HG02884 (cell line): ENCODE results near the gene RAD23A.
"Not testable (repeated sequence)": the region's sequence is repeated elsewhere in the genome, so short reads cannot be mapped to it uniquely, and the experiment has no call there.

ENCODE experiments used
- ATAC-seq: cut with Tn5 transposase; IDR thresholded peaks from one replicate; pipeline ENCODE4 v1.9.1; 2021; ENCODE audit warnings: mild to moderate bottlenecking, moderate library complexity; ENCODE audit not compliant: unreplicated experiment

The RAD23A gene

DNA sequence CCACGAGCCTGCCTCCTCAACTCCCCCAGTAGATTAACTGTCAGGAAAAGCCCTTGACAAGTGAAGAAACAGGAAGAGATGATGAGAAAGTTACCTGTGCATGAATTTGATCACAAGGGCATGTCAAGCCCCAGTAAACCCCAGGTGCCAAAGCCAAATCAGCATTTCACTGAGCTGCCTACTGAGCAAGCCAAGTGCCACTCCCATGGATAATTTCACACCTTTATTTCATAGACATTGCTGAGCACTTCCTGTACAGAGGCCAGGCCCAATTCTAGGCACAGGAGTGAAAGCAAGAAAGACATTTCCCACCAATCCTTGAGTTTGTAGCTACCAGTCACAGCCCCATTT, 8.9 kb downstream of the RAD23A start:
- ATAC-seq: no peak

- not testable (repeated sequence) for ATAC-seq
Measured at GRCh38 chr19:12955575-12955974, 9.9 kb downstream of the RAD23A start.

- no peak for ATAC-seq
Measured at GRCh38 chr19:12955996-12956395, 10.3 kb downstream of the RAD23A start.

GRCh38 chr19:12956446-12957388, 11.1 kb downstream of the RAD23A start, which contains the start of gene GADD45GIP1:
TSS of gene GADD45GIP1 (minus strand) at chr19:12957223. CDS start at chr19:12957212, 11 bp downstream.
- ATAC-seq: peak; percentile 63

DNA sequence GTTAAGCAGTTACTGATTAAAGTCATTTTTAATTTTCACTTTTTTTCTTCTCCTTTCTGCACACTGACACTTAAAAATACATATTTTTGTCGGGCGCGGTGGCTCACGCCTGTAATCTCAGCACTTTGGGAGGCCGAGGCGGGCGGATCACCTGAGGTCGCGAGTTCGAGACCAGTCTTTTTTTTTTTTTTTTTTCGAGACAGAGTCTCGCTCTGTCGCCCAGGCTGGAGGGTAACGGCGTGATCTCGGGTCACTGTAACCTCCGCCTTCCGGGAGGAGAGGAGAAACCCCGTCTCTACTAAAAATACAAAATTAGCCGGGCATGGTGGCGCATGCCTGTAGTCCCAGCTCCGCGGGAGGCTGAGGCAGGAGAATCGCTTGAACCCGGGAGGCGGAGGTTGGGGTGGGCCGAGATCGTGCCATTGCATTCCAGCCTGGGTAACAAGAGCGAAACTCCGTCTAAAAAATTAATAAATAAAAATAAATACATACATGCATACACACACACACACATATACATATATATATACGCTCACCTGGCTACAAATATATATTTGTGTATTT, 11.8 kb downstream of the RAD23A start:
- ATAC-seq: not testable (repeated sequence)

- no peak for ATAC-seq
Measured at GRCh38 chr19:12959481-12959880, 13.8 kb downstream of the RAD23A start.

DNA sequence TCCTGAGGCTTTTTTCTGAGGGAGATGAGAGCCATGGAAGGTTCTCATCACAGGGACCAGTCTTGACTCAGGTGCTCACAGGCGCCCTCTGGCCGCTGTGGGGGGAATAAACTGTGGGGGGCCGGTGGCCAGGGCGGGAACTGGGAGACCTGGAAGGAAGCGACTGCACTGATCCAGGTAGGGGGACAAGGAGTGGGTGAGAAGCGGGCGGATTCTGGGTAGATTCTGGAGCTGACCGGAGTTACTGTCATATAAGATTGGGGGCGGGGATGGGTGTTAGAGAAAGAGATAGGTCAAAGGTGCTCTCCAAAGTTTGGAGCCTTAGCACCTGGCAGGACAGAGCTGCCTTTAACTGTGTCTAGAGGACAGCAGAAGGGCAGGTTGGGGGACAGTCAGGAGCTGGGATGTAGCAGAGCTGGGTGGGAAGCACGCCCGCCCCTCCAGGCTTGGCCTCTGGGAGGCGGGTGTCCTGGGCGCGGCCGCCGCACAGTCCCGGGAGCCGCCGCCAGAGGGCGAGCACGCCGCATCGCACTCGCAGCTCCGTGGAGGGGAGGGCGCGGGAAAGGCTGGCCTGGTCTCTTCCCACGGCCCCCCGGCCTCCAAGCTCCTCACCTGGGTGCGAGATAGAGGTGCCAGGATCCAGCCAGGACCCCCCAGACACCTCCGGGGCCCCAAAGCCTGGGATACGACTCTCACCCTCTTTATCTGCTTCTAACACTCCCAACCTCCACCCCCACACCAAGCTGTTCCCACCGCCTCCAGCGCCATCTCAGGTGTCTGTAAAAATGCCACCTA, 19.6 kb downstream of the RAD23A start:
- no peak for ATAC-seq

DNA sequence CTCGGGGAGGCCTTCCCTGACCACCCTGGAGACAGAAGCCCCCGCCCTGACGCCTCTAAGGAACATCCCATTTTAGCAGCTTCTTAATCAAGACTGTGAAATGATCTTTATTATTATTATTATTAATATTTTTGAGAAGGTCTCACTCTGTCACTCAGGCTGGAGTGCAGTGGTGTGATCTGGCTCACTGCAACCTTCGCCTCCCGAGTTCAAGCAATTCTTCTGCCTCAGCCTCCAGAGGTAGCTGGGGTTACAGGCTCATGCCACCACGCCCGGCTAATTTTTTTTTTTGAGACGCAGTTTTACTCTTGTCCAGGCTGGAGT, 20.1 kb downstream of the RAD23A start:
- no peak for ATAC-seq

DNA sequence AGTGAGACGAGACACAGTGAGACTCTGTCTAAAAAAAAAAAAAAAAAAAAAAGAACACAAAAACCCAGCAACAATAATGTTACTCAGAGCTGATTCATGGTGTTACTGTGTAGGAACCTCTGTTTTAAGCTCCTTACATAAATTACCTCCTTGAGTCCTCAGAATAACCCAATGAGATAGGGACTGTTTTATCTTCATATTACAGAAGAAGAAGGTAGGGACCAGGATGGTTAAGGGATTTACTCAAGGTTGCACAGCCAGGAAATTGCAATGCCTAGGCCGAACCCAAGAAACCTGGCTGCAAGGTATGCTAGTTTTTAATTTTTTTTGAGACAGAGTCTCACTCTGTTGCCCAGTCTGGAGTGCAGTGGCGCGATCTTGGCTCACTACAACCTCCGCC, 22.2 kb downstream of the RAD23A start:
- ATAC-seq: no peak

GRCh38 chr19:12969292-12969988, 23.8 kb downstream of the RAD23A start, which contains the start of gene DAND5:
TSS of gene DAND5 (plus strand) at chr19:12969576. CDS start at chr19:12969661, 85 bp downstream.
- no peak for ATAC-seq

GRCh38 chr19:12970070-12970820, 24.6 kb downstream of the RAD23A start:
- ATAC-seq: no peak

GRCh38 chr19:12973236-12973635, 27.6 kb downstream of the RAD23A start:
- ATAC-seq: no peak

DNA sequence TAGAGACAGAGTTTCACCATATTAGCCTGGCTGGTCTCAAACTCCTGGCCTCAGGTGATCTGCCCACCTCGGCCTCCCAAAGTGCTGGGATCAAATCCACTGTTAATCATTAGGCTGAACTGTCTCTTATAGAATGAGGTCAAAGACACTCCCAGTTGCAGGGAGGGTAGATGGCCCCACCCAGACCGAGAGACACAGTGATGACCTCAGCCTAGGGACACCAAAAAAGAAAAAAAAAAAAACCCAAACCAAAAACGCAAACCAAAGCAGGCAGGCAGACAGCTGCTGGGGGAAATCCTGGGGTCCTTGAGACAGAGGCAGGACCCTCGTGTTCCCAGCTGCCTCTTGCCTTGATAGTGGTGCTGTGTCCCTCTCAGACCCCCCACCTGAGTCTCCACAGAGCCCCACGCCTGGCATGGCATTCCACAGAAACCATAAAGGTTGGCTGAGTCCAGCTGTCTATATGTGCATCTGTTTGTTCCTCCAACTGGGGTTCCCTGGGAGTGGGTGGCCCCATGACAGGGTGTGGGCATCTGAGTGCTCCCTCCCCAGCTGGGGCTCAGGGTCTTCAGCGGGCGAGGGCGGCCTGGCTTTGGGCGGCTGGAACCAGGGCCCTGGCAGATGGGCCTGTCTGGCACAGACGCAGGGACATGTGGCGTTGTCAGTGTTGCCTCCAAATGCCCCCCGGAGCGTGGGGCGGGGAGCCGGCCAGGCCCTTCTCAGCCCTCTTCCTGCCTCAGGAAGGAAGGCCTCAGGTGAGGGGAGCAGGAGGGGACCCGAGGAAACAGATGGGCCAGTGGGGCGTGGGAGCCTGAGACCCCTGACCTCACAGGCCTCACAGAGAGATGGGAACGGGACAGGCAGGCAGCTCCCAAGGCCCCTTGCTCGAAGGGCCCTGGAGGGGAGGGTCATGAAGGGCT, 28.9 kb downstream of the RAD23A start:
- ATAC-seq: no peak

- no peak for ATAC-seq
Measured at GRCh38 chr19:12975221-12975741, 29.6 kb downstream of the RAD23A start.

DNA sequence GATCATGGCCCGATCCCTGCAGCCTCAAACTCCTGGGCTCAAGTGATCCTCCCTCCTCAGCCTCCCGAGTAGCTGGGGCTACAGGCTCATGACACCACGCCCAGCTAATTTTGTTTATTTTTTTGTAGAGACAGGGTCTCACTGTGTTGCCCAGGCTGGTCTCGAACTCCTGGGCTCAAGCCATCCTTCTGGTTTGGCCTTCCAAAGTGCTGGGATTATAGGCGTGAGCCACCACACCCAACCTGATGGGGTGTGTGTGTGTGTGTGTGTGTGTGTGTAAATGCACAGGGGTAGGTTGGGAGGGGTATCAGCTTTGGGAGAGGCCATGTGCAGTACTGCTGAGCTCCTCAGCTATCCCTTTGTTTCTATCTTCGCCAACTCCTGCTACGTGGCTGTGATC, 30.4 kb downstream of the RAD23A start:
- not testable (repeated sequence) for ATAC-seq

DNA sequence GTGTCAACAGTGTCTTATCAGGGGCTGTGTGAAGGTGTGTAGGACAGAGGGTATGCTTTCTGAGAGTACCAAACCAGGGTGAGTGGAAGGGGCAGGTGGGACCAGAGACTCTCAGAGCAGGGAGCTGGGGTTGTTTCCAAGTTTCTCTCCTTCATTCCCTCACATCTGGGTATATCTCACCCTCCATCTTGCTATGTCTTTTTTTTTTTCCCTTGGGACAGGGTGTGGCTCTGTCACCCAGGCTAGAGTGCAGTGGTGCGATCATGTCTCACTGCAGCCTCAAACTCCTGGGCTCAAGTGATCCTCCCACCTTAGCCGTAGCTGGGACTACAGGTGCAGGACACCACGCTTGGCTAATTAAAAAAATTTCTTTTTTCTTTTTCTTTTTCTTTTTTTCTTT, 34.3 kb downstream of the RAD23A start:
- no peak for ATAC-seq

- ATAC-seq: no peak
Measured at GRCh38 chr19:12982648-12983047, 37.0 kb downstream of the RAD23A start.

DNA sequence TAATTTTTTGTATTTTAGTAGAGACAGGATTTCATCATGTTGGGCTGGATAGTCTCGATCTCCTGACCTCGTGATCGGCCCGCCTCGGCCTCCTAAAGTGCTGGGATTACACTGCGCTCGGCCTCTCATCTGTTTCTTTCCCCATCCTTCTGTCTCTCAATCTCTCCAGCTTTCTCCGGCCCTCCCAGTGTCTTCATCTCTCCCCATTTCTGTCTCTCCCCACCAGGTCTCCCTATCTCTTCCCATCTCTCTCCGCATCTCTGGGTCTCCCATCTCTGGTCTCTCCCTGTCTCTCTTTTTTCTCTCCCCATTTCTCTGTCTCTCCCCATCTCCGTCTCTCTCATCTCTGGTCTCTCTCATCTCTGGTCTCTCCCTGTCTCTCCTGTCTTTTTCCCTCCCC, 37.4 kb downstream of the RAD23A start:
- ATAC-seq: no peak
